Stimulated activated CD4-positive, alpha-beta T cell treated with anti-CD3 and anti-CD28 coated beads, Interleukin-1b, Interleukin-23, amount 100 ng/mL, for 24 hours (primary cell): Measurements from ENCODE around the gene RMND5A.
"Not testable (repeated sequence)": the region's sequence is repeated elsewhere in the genome, so short reads cannot be mapped to it uniquely, and the experiment has no call there.

ENCODE experiments used
- DNase-seq, 4 experiments: peaks; one replicate each; pipeline ENCODE4 v3.0.0-alpha.2; 2020; ENCODE audit warnings: low read depth in 4 of 4, low spot score in 1 of 4

The RMND5A gene

GRCh38 chr2:86714579-86715173, 5.4 kb upstream of the RMND5A start:
- not testable (repeated sequence) for DNase-seq

GRCh38 chr2:86719263-86719636, 841 bp upstream of the RMND5A start:
- not testable (repeated sequence) for DNase-seq

- DNase-seq, result peak; percentile 4 to 28 (median 24)
Observed at GRCh38 chr2:86720540-86721320, 639 bp downstream of the RMND5A start.

GRCh38 chr2:86725706-86726105, 5.6 kb downstream of the RMND5A start:
- not testable (repeated sequence) for DNase-seq

- DNase-seq, result not testable (repeated sequence)
Observed at GRCh38 chr2:86732040-86732525, 12.0 kb downstream of the RMND5A start.

GRCh38 chr2:86732837-86733236, 12.7 kb downstream of the RMND5A start:
- DNase-seq, result not testable (repeated sequence)

- DNase-seq, result not testable (repeated sequence)
Observed at GRCh38 chr2:86733528-86733927, 13.4 kb downstream of the RMND5A start.

- DNase-seq, result not testable (repeated sequence)
Observed at GRCh38 chr2:86734896-86735295, 14.8 kb downstream of the RMND5A start.

GRCh38 chr2:86739485-86739884, 19.4 kb downstream of the RMND5A start:
- not testable (repeated sequence) for DNase-seq

- not testable (repeated sequence) for DNase-seq
Observed at GRCh38 chr2:86739889-86740288, 19.8 kb downstream of the RMND5A start.

GRCh38 chr2:86741889-86742498, 21.9 kb downstream of the RMND5A start:
- DNase-seq, result not testable (repeated sequence)

GRCh38 chr2:86744152-86744551, 24.1 kb downstream of the RMND5A start:
- no peak for DNase-seq

GRCh38 chr2:86746939-86747338, 26.8 kb downstream of the RMND5A start:
- no peak for DNase-seq

GRCh38 chr2:86747711-86748639, 27.9 kb downstream of the RMND5A start:
- no peak for DNase-seq

- no peak for DNase-seq
Observed at GRCh38 chr2:86750240-86750839, 30.2 kb downstream of the RMND5A start.

- DNase-seq, result no peak
Observed at GRCh38 chr2:86751778-86752177, 31.7 kb downstream of the RMND5A start.

- no peak for DNase-seq
Observed at GRCh38 chr2:86752934-86753333, 32.8 kb downstream of the RMND5A start.

GRCh38 chr2:86753606-86754005, 33.5 kb downstream of the RMND5A start:
- DNase-seq, result no peak

GRCh38 chr2:86758405-86758804, 38.3 kb downstream of the RMND5A start:
- no peak for DNase-seq

- no peak for DNase-seq
Observed at GRCh38 chr2:86760371-86760770, 40.3 kb downstream of the RMND5A start.
